Measurements from ENCODE around the gene MAMLD1.
A peak's percentile ranks its signal among the peaks of the same experiment; 100 is the strongest.

MAMLD1 gene, protein sequence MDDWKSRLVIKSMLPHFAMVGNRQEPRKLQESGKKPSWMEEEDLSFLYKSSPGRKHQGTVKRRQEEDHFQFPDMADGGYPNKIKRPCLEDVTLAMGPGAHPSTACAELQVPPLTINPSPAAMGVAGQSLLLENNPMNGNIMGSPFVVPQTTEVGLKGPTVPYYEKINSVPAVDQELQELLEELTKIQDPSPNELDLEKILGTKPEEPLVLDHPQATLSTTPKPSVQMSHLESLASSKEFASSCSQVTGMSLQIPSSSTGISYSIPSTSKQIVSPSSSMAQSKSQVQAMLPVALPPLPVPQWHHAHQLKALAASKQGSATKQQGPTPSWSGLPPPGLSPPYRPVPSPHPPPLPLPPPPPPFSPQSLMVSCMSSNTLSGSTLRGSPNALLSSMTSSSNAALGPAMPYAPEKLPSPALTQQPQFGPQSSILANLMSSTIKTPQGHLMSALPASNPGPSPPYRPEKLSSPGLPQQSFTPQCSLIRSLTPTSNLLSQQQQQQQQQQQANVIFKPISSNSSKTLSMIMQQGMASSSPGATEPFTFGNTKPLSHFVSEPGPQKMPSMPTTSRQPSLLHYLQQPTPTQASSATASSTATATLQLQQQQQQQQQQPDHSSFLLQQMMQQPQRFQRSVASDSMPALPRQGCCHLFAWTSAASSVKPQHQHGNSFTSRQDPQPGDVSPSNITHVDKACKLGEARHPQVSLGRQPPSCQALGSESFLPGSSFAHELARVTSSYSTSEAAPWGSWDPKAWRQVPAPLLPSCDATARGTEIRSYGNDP

DNA sequence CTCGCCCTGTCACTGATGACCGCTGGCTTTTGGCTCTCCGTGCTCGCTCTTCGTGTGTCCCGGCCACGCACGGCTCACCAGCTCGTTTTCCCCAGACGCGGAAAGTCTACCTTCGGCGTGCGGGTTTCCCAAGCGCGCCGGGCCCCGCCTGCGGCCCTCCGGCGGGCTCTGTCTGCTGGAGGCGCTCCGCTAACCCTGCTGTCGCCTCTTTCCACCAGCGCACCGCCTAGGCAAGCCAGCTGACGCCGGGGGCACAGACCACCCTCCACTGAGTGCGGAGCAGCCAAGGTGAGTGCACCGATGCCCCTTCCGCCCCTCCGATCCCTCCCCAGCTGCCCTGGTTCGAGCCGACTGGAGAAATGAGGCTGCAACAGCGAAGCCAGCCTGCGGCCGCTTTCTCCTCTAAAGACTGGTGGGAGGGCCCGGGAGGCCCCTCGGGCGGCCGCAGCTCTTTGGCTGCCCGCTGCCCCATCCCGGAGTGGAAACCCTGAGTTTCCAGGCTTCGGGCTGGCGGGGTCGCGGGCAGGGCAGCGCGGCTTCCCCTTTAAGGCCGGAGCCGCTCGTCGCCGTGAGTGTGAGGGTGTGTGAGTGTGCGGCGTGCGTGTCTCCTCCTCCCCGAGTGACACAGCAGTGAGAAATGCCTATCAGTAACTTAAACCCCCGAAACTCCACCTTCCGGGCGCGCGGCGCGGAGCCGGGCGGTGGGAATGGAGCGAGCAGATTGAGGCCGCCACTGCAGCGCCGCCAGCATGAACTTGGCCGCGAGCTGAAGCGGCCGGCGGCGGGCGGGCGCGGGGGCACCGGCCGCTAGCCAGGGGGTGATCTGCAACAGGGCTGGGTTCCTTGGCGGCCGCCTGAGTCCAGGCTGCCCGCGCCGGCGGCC, at the start of gene MAMLD1:
Gene MAMLD1, plus strand, starts transcription at position 719 of the 883 bp plus-strand sequence. CDS start 82,200 bp downstream, outside the sequence.
- peaks cover 18% of the 10 kb centered on the region for H3K4me1 ChIP-seq (ENCODE audit: control insufficient read depth, insufficient read depth, low read length)
- H3K9me3 ChIP-seq (ENCODE audit: control insufficient read depth, insufficient read depth, low read depth, low read length) = no peaks in the 10 kb centered on the region
- H3K27ac ChIP-seq (ENCODE audit: low read depth, low read length) = no peak within 1 kb of the TSS
- peak within 1 kb of the TSS; percentile 78 for H3K4me3 ChIP-seq (ENCODE audit: low read depth, low read length)
- H3K27me3 ChIP-seq (ENCODE audit: control insufficient read depth, insufficient read depth, low read length) = peaks cover 94% of the 10 kb centered on the region
- peak within 1 kb of the TSS; percentile 67 for H3K9ac ChIP-seq (ENCODE audit: low read length)
- H3K36me3 ChIP-seq (ENCODE audit: control insufficient read depth, insufficient read depth, low read length) = no peaks in the 10 kb centered on the region

DNA sequence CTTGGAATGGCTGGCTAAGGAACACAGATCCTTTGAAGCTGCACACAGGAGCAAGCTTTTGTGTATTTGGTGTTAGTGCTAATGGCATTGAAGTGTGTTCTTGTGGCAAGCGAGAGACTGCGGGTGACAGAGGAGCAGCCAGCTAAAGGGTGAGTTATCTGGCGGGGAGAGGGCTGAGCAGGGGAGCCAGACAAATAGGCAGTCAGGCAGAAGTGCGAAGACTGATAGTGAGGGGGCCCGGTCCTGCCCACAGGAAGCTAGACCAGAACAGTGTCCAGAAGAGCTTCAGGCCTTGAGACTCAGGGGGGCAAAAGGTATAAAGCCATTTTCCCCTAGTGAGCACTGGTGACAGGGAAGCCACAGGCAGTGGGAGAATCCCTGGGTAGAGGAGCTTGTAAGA, 49.6 kb upstream of the MAMLD1 start:
- no peak overlapping the region for H3K4me3 ChIP-seq (ENCODE audit: low read depth, low read length)
- H3K36me3 ChIP-seq (ENCODE audit: control insufficient read depth, insufficient read depth, low read length) = no peaks in the 10 kb centered on the region
- no peak overlapping the region for H3K27ac ChIP-seq (ENCODE audit: low read depth, low read length)
- H3K27me3 ChIP-seq (ENCODE audit: control insufficient read depth, insufficient read depth, low read length) = peaks cover 3% of the 10 kb centered on the region
- no peaks in the 10 kb centered on the region; the same call in 1 of the 2 replicates for H3K4me1 ChIP-seq (ENCODE audit: control insufficient read depth, insufficient read depth, low read length)
- no peaks in the 10 kb centered on the region for H3K9me3 ChIP-seq (ENCODE audit: control insufficient read depth, insufficient read depth, low read depth, low read length)
- H3K9ac ChIP-seq (ENCODE audit: low read length) = no peak overlapping the region

DNA sequence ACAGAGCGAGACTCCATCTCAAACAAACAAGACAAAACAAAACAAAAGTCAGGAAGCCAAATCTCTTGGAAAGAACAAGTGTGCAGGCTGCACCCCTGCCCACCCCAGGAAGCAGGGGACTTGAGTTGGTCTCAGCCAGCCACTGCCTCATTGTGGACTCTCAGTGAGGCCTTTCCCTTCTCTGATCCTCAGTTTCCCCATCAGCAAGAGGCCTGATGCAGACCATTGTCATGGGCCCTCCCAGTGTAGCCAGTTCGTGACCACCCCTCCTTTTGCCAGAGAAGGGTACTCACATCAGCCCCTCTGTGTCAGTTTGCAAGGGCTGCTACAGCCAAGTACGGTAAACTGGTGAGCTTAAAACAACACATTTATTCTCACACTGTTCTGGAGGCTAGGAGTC, 48.9 kb upstream of the MAMLD1 start:
- no peak overlapping the region for H3K27ac ChIP-seq (ENCODE audit: low read depth, low read length)
- peaks cover 3% of the 10 kb centered on the region for H3K27me3 ChIP-seq (ENCODE audit: control insufficient read depth, insufficient read depth, low read length)
- no peak overlapping the region for H3K4me3 ChIP-seq (ENCODE audit: low read depth, low read length)
- no peaks in the 10 kb centered on the region for H3K36me3 ChIP-seq (ENCODE audit: control insufficient read depth, insufficient read depth, low read length)
- no peaks in the 10 kb centered on the region; the same call in 1 of the 2 replicates for H3K4me1 ChIP-seq (ENCODE audit: control insufficient read depth, insufficient read depth, low read length)
- H3K9me3 ChIP-seq (ENCODE audit: control insufficient read depth, insufficient read depth, low read depth, low read length) = no peaks in the 10 kb centered on the region
- no peak overlapping the region for H3K9ac ChIP-seq (ENCODE audit: low read length)

DNA sequence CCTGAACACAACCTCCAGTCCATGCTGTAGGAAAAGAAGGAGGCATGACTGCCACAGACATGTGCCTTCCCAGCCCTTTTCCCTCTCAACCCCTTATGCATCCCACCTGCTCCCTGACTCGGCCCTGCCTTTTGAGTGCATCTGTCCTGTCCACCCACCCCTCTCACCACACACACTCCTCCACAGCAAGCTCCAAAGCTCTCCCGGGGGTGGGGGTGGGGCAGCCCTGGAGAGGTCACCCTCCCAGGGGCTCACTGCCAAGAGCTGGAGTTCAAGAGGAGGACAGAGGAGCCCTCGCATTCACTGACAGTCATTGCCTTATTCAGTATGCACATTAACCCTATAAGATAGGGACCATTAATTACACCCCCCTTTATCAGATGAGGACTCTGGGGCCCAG, 46.6 kb upstream of the MAMLD1 start:
- Histone ChIP-seq H3K4me3 (ENCODE audit: low read depth, low read length) (no peak overlapping the region), H3K9ac (ENCODE audit: low read length) (no peak overlapping the region), H3K27me3 (ENCODE audit: control insufficient read depth, insufficient read depth, low read length) (peaks cover 2% of the 10 kb centered on the region), H3K27ac (ENCODE audit: low read depth, low read length) (no peak overlapping the region), H3K36me3 (ENCODE audit: control insufficient read depth, insufficient read depth, low read length) (no peaks in the 10 kb centered on the region), H3K4me1 (ENCODE audit: control insufficient read depth, insufficient read depth, low read length) (no peaks in the 10 kb centered on the region; the same call in 1 of the 2 replicates), H3K9me3 (ENCODE audit: control insufficient read depth, insufficient read depth, low read depth, low read length) (no peaks in the 10 kb centered on the region)

DNA sequence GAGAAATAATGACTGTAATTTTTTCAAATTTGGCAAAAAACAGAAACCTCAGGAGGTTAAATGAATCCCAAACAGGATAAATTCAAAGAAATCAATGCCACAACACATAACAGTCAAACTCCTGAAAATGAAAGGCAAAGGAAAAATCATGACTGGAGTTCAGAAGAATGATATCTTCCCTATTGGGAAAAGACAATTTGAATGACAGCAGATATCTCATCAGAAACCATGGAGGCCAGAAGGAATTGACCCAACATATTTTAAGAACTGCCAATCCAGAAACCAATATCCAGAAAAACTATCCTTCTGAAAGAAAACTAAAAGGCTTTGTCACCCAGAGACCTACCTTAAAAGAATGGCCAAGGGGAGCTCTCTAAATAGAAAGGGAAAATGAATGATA, 40.1 kb upstream of the MAMLD1 start:
- no peaks in the 10 kb centered on the region for H3K36me3 ChIP-seq (ENCODE audit: control insufficient read depth, insufficient read depth, low read length)
- H3K27ac ChIP-seq (ENCODE audit: low read depth, low read length) = no peak overlapping the region
- H3K4me1 ChIP-seq (ENCODE audit: control insufficient read depth, insufficient read depth, low read length) = peaks cover 13% of the 10 kb centered on the region; the same call in 1 of the 2 replicates
- no peaks in the 10 kb centered on the region; the same call in 1 of the 2 replicates for H3K27me3 ChIP-seq (ENCODE audit: control insufficient read depth, insufficient read depth, low read length)
- no peak overlapping the region for H3K9ac ChIP-seq (ENCODE audit: low read length)
- peaks cover 18% of the 10 kb centered on the region; the same call in 1 of the 2 replicates for H3K9me3 ChIP-seq (ENCODE audit: control insufficient read depth, insufficient read depth, low read depth, low read length)
- H3K4me3 ChIP-seq (ENCODE audit: low read depth, low read length) = no peak overlapping the region

DNA sequence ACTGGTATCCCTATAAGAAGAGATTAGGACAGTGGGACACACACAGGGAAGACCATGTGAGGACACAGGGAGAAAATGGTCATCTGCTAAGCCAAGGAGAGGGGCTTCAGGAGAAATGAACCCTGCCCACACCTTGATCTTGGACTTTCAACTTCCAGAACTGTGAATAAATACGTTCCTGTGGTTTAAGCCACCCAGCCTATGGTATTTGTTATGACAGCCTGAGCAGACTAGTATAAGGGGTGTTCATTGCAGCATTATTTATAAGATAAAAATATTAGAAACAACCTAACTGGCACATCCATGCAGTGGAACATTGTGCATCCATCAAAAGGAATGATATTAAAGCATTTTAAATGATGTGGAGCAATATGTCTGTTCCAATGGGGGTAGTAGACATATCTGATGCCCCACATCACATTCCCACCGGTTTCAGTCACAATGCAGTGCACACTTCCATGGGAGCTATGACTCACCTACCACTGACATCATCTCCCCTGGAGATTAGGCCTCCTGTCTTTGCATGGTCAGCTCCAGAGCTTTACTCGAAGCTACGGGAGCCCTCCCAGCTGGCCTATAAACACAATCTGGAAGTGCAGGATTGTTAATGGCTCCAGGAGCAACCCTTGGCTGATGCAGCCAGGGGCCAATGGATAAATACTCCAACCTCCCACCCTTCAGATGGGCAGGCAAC, 38.9 kb upstream of the MAMLD1 start:
- Histone ChIP-seq H3K4me3 (ENCODE audit: low read depth, low read length) (no peak overlapping the region), H3K9ac (ENCODE audit: low read length) (no peak overlapping the region), H3K4me1 (ENCODE audit: control insufficient read depth, insufficient read depth, low read length) (peaks cover 17% of the 10 kb centered on the region; the same call in 1 of the 2 replicates), H3K27ac (ENCODE audit: low read depth, low read length) (no peak overlapping the region), H3K36me3 (ENCODE audit: control insufficient read depth, insufficient read depth, low read length) (no peaks in the 10 kb centered on the region), H3K27me3 (ENCODE audit: control insufficient read depth, insufficient read depth, low read length) (peaks cover 3% of the 10 kb centered on the region; the same call in 1 of the 2 replicates), H3K9me3 (ENCODE audit: control insufficient read depth, insufficient read depth, low read depth, low read length) (peaks cover 18% of the 10 kb centered on the region; the same call in 1 of the 2 replicates)

DNA sequence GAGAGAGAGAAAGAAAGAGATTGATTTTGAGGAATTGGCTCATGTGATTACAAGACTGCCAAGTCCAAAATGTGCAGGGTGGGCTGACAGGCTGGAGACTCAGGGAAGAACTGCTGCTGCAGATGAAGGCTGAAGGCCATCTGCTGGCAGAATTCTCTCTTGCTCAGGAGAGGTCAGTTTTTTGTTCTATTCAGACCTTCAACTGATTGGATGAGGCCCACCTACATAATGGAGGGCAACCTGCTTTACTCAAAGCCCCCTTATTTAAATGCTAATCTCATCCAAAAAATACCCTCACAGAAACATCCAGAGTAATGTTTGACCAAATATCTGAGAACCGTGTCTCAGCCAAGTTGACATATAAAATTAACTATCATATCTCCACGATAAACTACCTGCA, 38.2 kb upstream of the MAMLD1 start:
- H3K9ac ChIP-seq (ENCODE audit: low read length) = no peak overlapping the region
- H3K27me3 ChIP-seq (ENCODE audit: control insufficient read depth, insufficient read depth, low read length) = peaks cover 3% of the 10 kb centered on the region; the same call in 1 of the 2 replicates
- no peak overlapping the region for H3K4me3 ChIP-seq (ENCODE audit: low read depth, low read length)
- peaks cover 18% of the 10 kb centered on the region; the same call in 1 of the 2 replicates for H3K9me3 ChIP-seq (ENCODE audit: control insufficient read depth, insufficient read depth, low read depth, low read length)
- H3K27ac ChIP-seq (ENCODE audit: low read depth, low read length) = no peak overlapping the region
- no peaks in the 10 kb centered on the region for H3K36me3 ChIP-seq (ENCODE audit: control insufficient read depth, insufficient read depth, low read length)
- peaks cover 23% of the 10 kb centered on the region; the same call in 1 of the 2 replicates for H3K4me1 ChIP-seq (ENCODE audit: control insufficient read depth, insufficient read depth, low read length)

DNA sequence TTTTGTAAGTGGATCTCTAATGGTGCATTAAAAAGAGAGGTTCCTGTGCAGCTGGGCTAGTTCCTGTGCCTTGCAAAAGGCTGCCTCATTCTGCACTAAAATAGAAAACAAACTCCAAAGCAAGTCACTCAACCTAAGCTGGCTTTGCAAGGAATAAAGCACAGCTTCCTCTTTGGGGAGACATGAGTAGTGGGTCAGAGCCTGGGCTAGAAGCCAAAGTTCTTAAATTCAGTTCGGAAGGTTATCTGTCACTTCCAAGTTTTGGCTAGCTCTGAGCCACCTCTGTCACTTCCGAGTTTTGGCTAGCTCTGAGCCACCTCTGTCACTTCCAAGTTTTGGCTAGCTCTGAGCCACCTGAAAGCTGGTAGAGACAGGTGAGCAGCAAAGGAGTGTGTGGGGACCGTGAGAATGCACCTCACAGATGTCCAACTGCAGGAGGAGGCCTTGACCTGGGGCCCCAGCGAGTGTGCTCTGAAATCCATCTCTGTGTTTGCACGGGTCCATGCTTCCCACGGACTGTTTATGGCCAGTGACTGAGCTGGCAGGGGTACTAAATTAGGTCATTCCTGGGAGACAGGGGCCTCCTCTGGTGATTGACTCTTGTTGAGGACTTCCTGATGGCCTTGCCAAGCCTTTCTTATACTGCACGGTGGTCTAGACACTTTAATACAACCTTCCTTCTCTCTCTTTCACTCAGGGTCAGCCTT, 36.4 kb upstream of the MAMLD1 start:
- Histone ChIP-seq H3K27me3 (ENCODE audit: control insufficient read depth, insufficient read depth, low read length) (peaks cover 3% of the 10 kb centered on the region; the same call in 1 of the 2 replicates), H3K9ac (ENCODE audit: low read length) (no peak overlapping the region), H3K27ac (ENCODE audit: low read depth, low read length) (no peak overlapping the region)

DNA sequence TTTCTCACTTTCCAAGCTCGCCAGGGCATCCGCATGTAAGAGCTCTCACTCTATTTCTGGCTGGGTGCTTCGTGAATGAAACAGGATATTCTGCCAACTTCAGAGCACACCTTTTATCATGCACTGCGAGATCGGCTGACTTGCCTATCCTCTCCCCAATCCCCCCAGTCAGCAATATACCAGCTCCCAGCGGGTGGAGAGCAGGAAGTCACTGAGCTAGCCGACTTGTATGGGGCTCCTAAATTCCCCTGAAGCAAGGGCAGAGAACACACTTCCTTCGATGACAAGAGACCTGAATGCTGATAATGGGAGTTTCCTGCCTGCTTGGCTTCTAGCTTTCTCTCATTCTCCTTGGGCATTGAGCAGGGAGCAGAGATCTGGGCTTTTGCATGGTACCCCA, 33.8 kb upstream of the MAMLD1 start:
- peaks cover 3% of the 10 kb centered on the region; the same call in 1 of the 2 replicates for H3K27me3 ChIP-seq (ENCODE audit: control insufficient read depth, insufficient read depth, low read length)
- no peaks in the 10 kb centered on the region for H3K36me3 ChIP-seq (ENCODE audit: control insufficient read depth, insufficient read depth, low read length)
- no peak overlapping the region for H3K4me3 ChIP-seq (ENCODE audit: low read depth, low read length)
- peaks cover 3% of the 10 kb centered on the region; the same call in 1 of the 2 replicates for H3K9me3 ChIP-seq (ENCODE audit: control insufficient read depth, insufficient read depth, low read depth, low read length)
- H3K9ac ChIP-seq (ENCODE audit: low read length) = no peak overlapping the region
- peaks cover 23% of the 10 kb centered on the region; the same call in 1 of the 2 replicates for H3K4me1 ChIP-seq (ENCODE audit: control insufficient read depth, insufficient read depth, low read length)
- no peak overlapping the region for H3K27ac ChIP-seq (ENCODE audit: low read depth, low read length)

More for the DNA sequence above, 36.4 kb upstream of the MAMLD1 start:
- H3K4me3 ChIP-seq (ENCODE audit: low read depth, low read length) = no peak overlapping the region
- H3K36me3 ChIP-seq (ENCODE audit: control insufficient read depth, insufficient read depth, low read length) = no peaks in the 10 kb centered on the region
- peaks cover 23% of the 10 kb centered on the region; the same call in 1 of the 2 replicates for H3K4me1 ChIP-seq (ENCODE audit: control insufficient read depth, insufficient read depth, low read length)
- peaks cover 18% of the 10 kb centered on the region; the same call in 1 of the 2 replicates for H3K9me3 ChIP-seq (ENCODE audit: control insufficient read depth, insufficient read depth, low read depth, low read length)

All from HUES6 (cell line).